K562 (cell line): ENCODE results near the gene LRP4. TPM values are rescaled to one million over a fixed set of nuclear protein-coding genes. Genes with fewer than 3 reads are reported as not detected.

Source experiments
- ATAC-seq: fragments of 200-7000 bp; cut with Tn5 transposase; 3 replicates; pipeline ENCODE4 v1.9.1; 2020; ENCODE audit warnings: moderate library complexity
- BruUV-seq: library from RNA; stranded (reverse); fragments of 400-500 nt; replicated peaks from 2 replicates; lab custom pipeline; 2021; lab: Mats Ljungman, UMichigan
- CTCF ChIA-PET: fragments of 300-600 bp; formaldehyde crosslinking; extraction: SDS; loops from one replicate; lab custom pipeline; 2021; ENCODE audit warnings: low intra/inter-chr PET ratio; lab: Yijun Ruan, JAX
- POLR2A ChIA-PET: fragments of 300-600, 350-650 bp; sonication (Branson Sonifier 250); formaldehyde crosslinking; extraction: SDS; loops from one replicate; lab custom pipeline; 2021; ENCODE audit warnings: antibody characterized with exemption, inconsistent platforms; lab: Yijun Ruan, JAX
- DNase-seq, 4 experiments: peaks; one replicate each; pipeline versions ENCODE4 v3.0.0 to v3.0.0-alpha.2; 2011 to 2018; ENCODE audit warnings: low spot score in 3 of 4, mixed read lengths in 3 of 4; ENCODE audit errors: extremely low read depth in 1 of 4
- FAIRE-seq: peaks from 2 replicates; lab custom pipeline; 2011; peaks lifted over from hg19 to GRCh38; lab: Jason Lieb, UNC
- H2AFZ ChIP-seq: 2 replicates; pipeline ENCODE4 v1.6.0; 2011; ENCODE audit warnings: low read depth, low read length, control low read depth, inconsistent platforms
- H3K27ac ChIP-seq: fragments of 200-600 bp; 3 replicates; pipeline ENCODE4 v1.8.0; 2011; ENCODE audit warnings: low read depth, mild to moderate bottlenecking, control low read depth, inconsistent platforms, low read length, moderate library complexity, mixed read lengths; ENCODE audit errors: extremely low read depth
- H3K27me3 ChIP-seq, 2 experiments: fragments of 300-600 bp in 1 of 2; 2 replicates in 1 of 2; 3 replicates in 1 of 2; pipeline versions ENCODE4 v1.6.0 to v1.8.0; 2011; ENCODE audit warnings: inconsistent platforms in 2 of 2, low read length in 2 of 2, mild to moderate bottlenecking in 1 of 2, mixed read lengths in 1 of 2, moderate library complexity in 1 of 2; ENCODE audit not compliant: control insufficient read depth in 2 of 2, insufficient read depth in 2 of 2
- H3K36me3 ChIP-seq: fragments of 300-600 bp; 3 replicates; pipeline ENCODE4 v1.8.0; 2011; ENCODE audit warnings: mild to moderate bottlenecking, low read length, inconsistent platforms; ENCODE audit not compliant: control insufficient read depth, insufficient read depth
- H3K4me1 ChIP-seq, 2 experiments: fragments of 200-600 bp in 1 of 2; replicated peaks in 1 of 2; 2 replicates in 1 of 2; 3 replicates in 1 of 2; pipeline versions ENCODE4 v1.5.1 to v1.8.0; 2011; ENCODE audit warnings: inconsistent platforms in 2 of 2, low read length in 2 of 2, mild to moderate bottlenecking in 1 of 2, mixed read lengths in 1 of 2, moderate library complexity in 1 of 2; ENCODE audit not compliant: control insufficient read depth in 2 of 2, insufficient read depth in 2 of 2
- H3K4me2 ChIP-seq: 2 replicates; pipeline ENCODE4 v1.6.1; 2011; ENCODE audit warnings: low read length, control low read depth, inconsistent platforms, mixed read lengths; ENCODE audit not compliant: insufficient read depth
- H3K4me3 ChIP-seq: fragments of 200-600 bp; sonication (generic), shearing (Covaris generic); 2 replicates; pipeline ENCODE4 v1.5.1; 2016; ENCODE audit warnings: control low read depth, inconsistent platforms
- H3K79me2 ChIP-seq: fragments of 200-600 bp; 3 replicates; pipeline ENCODE4 v1.8.0; 2011; ENCODE audit warnings: low read length, inconsistent platforms; ENCODE audit not compliant: control insufficient read depth, insufficient read depth
- H3K9ac ChIP-seq, 2 experiments: 2 replicates each; pipeline versions ENCODE4 v1.6.0 to v1.6.1; 2011; ENCODE audit warnings: low read depth in 2 of 2, low read length in 2 of 2, control low read depth in 1 of 2, inconsistent platforms in 1 of 2, mild to moderate bottlenecking in 1 of 2, mixed read lengths in 1 of 2; ENCODE audit not compliant: insufficient read depth in 1 of 2
- H3K9me1 ChIP-seq: one replicate; pipeline ENCODE4 v1.6.0; 2011; ENCODE audit warnings: inconsistent platforms, mild to moderate bottlenecking, low read length, moderate library complexity; ENCODE audit not compliant: control insufficient read depth, insufficient read depth
- H3K9me3 ChIP-seq: replicated peaks from 2 replicates; pipeline ENCODE4 v1.5.1; 2011; ENCODE audit warnings: low read depth, low read length, inconsistent platforms; ENCODE audit not compliant: control insufficient read depth, insufficient read depth
- H4K20me1 ChIP-seq: replicated peaks from 2 replicates; pipeline ENCODE4 v1.6.1; 2011; ENCODE audit warnings: low read length, inconsistent platforms, mixed read lengths; ENCODE audit not compliant: control insufficient read depth, insufficient read depth
- L3MBTL2 ChIP-seq: fragments of 450-650 bp; IDR thresholded peaks from 2 replicates; pipeline ENCODE4 v1.6.1; 2016; ENCODE audit warnings: mild to moderate bottlenecking, moderate library complexity
- NBN ChIP-seq: fragments of 450-650 bp; IDR thresholded peaks from 2 replicates; pipeline ENCODE4 v1.6.1; 2016; ENCODE audit warnings: low read depth, mild to moderate bottlenecking
- NRF1 ChIP-seq, 2 experiments: fragments of 450-650 bp; IDR thresholded peaks in 1 of 2; conservative IDR thresholded peaks in 1 of 2; 2 replicates each; pipeline ENCODE4 v1.6.1; 2014; ENCODE audit warnings: mild to moderate bottlenecking in 2 of 2
- TAF15 ChIP-seq: fragments of 200-400 bp; formaldehyde crosslinking; IDR thresholded peaks from 2 replicates; pipeline ENCODE4 v1.6.1; 2017; ENCODE audit warnings: mild to moderate bottlenecking, low read depth, low read length, moderate library complexity
- ZBTB11 ChIP-seq, 3 experiments: fragments of 200-800 bp in 1 of 3; fragments of 250-450 bp in 1 of 3; fragments of 450-650 bp in 1 of 3; sonication (Bioruptor Pico) in 1 of 3; sonication (Bioruptor generic) in 1 of 3; formaldehyde crosslinking in 1 of 3; IDR thresholded peaks; 2 replicates each; pipeline versions ENCODE4 v1.6.1 to v1.8.0; 2016 to 2022; ENCODE audit warnings: mild to moderate bottlenecking in 2 of 3, missing genetic modification characterization in 2 of 3, missing compliant biosample characterization in 1 of 3, moderate library complexity in 1 of 3
- WGBS: fragments of 100-300 bp; shearing (Covaris generic); methylation state at CpG from one replicate; pipeline ENCODE4 v1.1.6; 2016; ENCODE audit warnings: low coverage, mixed read lengths; ENCODE audit not compliant: insufficient coverage; ENCODE audit errors: missing lambda C conversion rate; 5-methylcytosine and 5-hydroxymethylcytosine counted together
- in situ Hi-C: fragments of 300-500 bp; cut with MboI; formaldehyde crosslinking; loops from 4 replicates; pipeline ENCODE4 v1.15.0; 2018; ENCODE audit warnings: inconsistent platforms, mixed read lengths
- intact Hi-C: fragments of 100-400 bp; cut with micrococcal nuclease; formaldehyde crosslinking; loops from 2 replicates; pipeline ENCODE4 v1.14.2; 2022
- polyA plus RNA-seq, 8 experiments: library from polyadenylated mRNA; depleted of rRNA in 4 of 8; stranded (reverse) in 5 of 8; unstranded in 3 of 8; fragments of >200 nt; fragmentation: Nextera tagmentation in 2 of 8; fragmentation: Illumina TruSeq in 1 of 8; extraction: Ambion mirVana in 2 of 8; extraction: Trizol in 1 of 8; gene quantifications; 2 replicates each; pipeline versions ENCODE4 v1.2.1 to v1.2.3, GENCODE V29; 2011 to 2014; ENCODE audit warnings: inconsistent platforms in 1 of 8, missing spikeins in 1 of 8
- total RNA-seq, 7 experiments: library from RNA; depleted of rRNA in 6 of 7; stranded (reverse); fragments of >200 nt in 6 of 7; fragmentation: Illumina TruSeq in 2 of 7; extraction: Trizol in 2 of 7; gene quantifications; 2 replicates each; pipeline versions ENCODE4 v1.2.1 to v1.2.3, GENCODE V29; 2011 to 2021; ENCODE audit warnings: low replicate concordance in 1 of 7
- TF ChIP-seq, protein P1 (sequence below): sonication (generic); formaldehyde crosslinking; IDR thresholded peaks from 2 replicates; pipeline ENCODE4 v1.8.0; 2022; ENCODE audit warnings: mild to moderate bottlenecking, missing genetic modification reagents
- TF ChIP-seq, protein P2 (sequence below), 2 experiments: fragments of 450-650 bp; conservative IDR thresholded peaks; 2 replicates each; pipeline ENCODE4 v1.6.1; 2017; ENCODE audit warnings: mild to moderate bottlenecking in 2 of 2, moderate library complexity in 2 of 2
- TF ChIP-seq, protein P3 (sequence below): sonication (generic); formaldehyde crosslinking; IDR thresholded peaks from 2 replicates; pipeline ENCODE4 v1.9.0; 2022; ENCODE audit warnings: mild to moderate bottlenecking, missing genetic modification reagents

LRP4 gene
- total and polyA plus RNA-seq, 9 of the 15 experiments (the other 6 are each of a cell fraction or from before 2014, with no cell fraction given): 0.04 to 0.54 (median 0.10) TPM

DNA sequence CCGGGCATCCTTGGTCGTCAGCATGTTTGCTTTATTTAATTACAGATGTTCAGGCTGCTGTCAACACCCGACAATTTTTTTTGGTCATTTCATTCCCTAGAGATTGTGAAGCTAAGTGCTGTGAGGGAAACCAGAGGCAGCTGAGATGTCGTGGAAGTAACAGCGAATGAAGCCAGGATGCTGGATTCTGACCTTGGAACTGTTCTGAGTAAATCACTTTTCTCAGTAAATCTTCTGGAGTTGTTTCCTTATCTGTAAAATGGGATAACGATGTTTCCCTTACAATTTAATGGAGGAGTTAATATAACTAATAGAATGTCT, 71.9 kb downstream of the LRP4 start:
- DNase-seq (no peak), FAIRE-seq (no peak), ATAC-seq (peak; percentile 8)
- in situ Hi-C loops: no loop called here
- peaks cover 18% of the 10 kb centered on the region for H3K36me3 ChIP-seq
- no peaks in the 10 kb centered on the region for H3K27me3 ChIP-seq
- peak overlapping the region; percentile 3; the same call in 1 of the 3 replicates for H3K27ac ChIP-seq
- peaks cover 46% of the 10 kb centered on the region for H3K79me2 ChIP-seq
- peak overlapping the region; percentile 89 for H3K4me2 ChIP-seq
- TSS peak; percentile 88 for BruUV-seq
- H4K20me1 ChIP-seq: peaks cover 3% of the 10 kb centered on the region; the same call in 1 of the 2 replicates
- ChIA-PET CTCF (no interaction called here), POLR2A (interaction anchor here (0.6 to 2.1 kb wide), 9 partner anchors 9 to 302 kb away, joined by 3 to 11 read pairs (median 3); no protein-coding TSS in a partner anchor)
- H2AFZ ChIP-seq: peak overlapping the region; percentile 77
- no peaks in the 10 kb centered on the region; the same call in 1 of the 2 replicates for H3K9me3 ChIP-seq
- TF ChIP-seq NRF1 (conservative IDR thresholded peaks at IDR 0.05 in 1 of 2, IDR thresholded peaks at IDR 0.05 in 1 of 2): peak; percentile 4 to 36
- TF ChIP-seq, protein P1, sequence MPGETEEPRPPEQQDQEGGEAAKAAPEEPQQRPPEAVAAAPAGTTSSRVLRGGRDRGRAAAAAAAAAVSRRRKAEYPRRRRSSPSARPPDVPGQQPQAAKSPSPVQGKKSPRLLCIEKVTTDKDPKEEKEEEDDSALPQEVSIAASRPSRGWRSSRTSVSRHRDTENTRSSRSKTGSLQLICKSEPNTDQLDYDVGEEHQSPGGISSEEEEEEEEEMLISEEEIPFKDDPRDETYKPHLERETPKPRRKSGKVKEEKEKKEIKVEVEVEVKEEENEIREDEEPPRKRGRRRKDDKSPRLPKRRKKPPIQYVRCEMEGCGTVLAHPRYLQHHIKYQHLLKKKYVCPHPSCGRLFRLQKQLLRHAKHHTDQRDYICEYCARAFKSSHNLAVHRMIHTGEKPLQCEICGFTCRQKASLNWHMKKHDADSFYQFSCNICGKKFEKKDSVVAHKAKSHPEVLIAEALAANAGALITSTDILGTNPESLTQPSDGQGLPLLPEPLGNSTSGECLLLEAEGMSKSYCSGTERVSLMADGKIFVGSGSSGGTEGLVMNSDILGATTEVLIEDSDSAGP (CRISPR knock-in tag): no peak
- TF ChIP-seq L3MBTL2: peak; percentile 11; the same call in 1 of the 2 replicates
- TF ChIP-seq, protein P2, sequence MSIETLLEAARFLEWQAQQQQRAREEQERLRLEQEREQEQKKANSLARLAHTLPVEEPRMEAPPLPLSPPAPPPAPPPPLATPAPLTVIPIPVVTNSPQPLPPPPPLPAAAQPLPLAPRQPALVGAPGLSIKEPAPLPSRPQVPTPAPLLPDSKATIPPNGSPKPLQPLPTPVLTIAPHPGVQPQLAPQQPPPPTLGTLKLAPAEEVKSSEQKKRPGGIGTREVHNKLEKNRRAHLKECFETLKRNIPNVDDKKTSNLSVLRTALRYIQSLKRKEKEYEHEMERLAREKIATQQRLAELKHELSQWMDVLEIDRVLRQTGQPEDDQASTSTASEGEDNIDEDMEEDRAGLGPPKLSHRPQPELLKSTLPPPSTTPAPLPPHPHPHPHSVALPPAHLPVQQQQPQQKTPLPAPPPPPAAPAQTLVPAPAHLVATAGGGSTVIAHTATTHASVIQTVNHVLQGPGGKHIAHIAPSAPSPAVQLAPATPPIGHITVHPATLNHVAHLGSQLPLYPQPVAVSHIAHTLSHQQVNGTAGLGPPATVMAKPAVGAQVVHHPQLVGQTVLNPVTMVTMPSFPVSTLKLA (conservative IDR thresholded peaks at IDR 0.05): peak in 1 of 2 experiments; percentile 3; a peak in 2 of 4 replicates
- TF ChIP-seq NBN: 0 out of 2 replicates have a peak, but pooled peaks have one; percentile 10
- no peak for TF ChIP-seq TAF15
- TF ChIP-seq, protein P3, sequence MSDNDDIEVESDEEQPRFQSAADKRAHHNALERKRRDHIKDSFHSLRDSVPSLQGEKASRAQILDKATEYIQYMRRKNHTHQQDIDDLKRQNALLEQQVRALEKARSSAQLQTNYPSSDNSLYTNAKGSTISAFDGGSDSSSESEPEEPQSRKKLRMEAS (CRISPR knock-in tag): no peak
- TF ChIP-seq ZBTB11 (CRISPR knock-in tag; IDR thresholded peaks at IDR 0.05): peak in 1 of 3 experiments; percentile 52; a peak in 1 of 6 replicates
- H3K9ac ChIP-seq: peak overlapping the region; percentile 90 to 93
- intact Hi-C loops: no loop called here
- no peaks in the 10 kb centered on the region for H3K9me1 ChIP-seq
- WGBS: 6% methylated on average over 6 of the region's 6 CpGs
- H3K4me1 ChIP-seq: peaks cover 6 to 18% of the 10 kb centered on the region in 2 experiments; a peak in 3 of 5 replicates
- H3K4me3 ChIP-seq: peak overlapping the region; percentile 76
